C4-2B (cell line): Measurements from ENCODE around the gene PCBP4.
A peak's percentile ranks its signal among the peaks of the same experiment; 100 is the strongest.

ENCODE experiments used
- H3K27ac ChIP-seq: fragments of 450-650 bp; 2 replicates; pipeline ENCODE4 v1.5.1; 2017
- CTCF ChIP-seq: fragments of 450-650 bp; conservative IDR thresholded peaks from 2 replicates; pipeline ENCODE4 v1.5.1; 2017; ENCODE audit warnings: mild to moderate bottlenecking
- ZFX ChIP-seq: fragments of 450-650 bp; IDR thresholded peaks from 2 replicates; pipeline ENCODE4 v1.6.1; 2017

PCBP4 gene

GRCh38 chr3:52007291-52007690, 40.0 kb upstream of the PCBP4 start:
- TF ChIP-seq ZFX (no peak), CTCF (no peak)

DNA sequence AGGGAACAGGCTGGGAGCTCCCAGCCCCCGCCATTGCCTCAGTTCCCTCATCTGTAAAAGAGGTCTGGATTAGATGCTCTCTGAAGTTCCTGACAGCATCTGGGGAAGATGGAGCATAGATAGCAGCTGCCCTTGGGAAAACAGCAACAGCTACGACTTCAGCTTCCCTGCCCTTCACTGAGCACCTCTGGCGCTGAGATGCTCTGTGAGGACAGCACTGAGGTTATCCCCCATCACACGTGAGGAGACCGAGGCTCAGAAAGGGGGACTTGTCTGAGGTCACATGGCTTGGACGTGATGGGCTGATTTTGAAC, 39.5 kb upstream of the PCBP4 start:
- no peak for TF ChIP-seq CTCF
- no peak for TF ChIP-seq ZFX
- H3K27ac ChIP-seq: no peak overlapping the region

More at GRCh38 chr3:52007291-52007690, 40.0 kb upstream of the PCBP4 start:
- H3K27ac ChIP-seq: no peak overlapping the region

DNA sequence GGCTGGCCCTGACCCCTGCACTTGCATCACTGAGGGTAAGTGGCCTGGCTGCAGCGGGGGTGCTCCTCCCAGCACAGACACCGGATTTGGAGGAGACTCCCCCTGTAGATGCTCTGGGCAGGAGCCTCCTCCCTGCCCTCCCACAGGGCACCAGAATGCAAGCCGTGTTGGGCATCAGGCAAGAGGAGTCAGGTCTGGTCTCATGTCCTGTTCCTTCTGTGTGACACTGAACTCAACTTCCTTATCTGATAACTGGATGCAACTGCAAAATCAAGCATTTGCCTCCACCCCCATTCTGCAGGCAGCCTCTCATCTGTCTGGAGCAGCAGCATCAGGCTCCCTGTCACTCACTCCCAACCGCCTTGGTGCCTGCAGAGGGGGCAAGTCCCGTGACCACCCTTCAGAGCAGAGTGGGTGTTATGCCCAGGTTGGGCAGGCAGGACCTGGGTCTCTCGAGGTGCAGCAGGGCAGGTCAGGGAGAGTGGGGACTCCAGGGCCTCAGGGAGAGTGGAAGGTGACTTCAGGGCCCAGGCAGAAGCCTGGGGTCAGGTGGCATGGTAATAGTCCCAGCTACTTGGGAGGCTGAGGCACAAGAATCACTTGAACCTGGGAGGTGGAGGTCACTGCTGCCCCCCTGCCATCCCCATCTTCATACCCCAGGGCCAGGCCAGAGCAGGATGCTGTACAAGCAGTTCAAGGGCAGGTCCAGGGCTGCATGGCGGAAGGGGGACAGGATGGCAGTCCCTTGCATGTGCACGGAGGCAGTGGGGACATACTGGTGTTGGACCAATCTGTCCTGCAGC, 39.0 kb upstream of the PCBP4 start:
- TF ChIP-seq ZFX (no peak), CTCF (no peak)
- peak overlapping the region; percentile 23 for H3K27ac ChIP-seq

- TF ChIP-seq CTCF (no peak), ZFX (no peak)
- H3K27ac ChIP-seq: peak overlapping the region; percentile 23
These were observed 38.3 kb upstream of the PCBP4 start for GRCh38 chr3:52005571-52005986.

DNA sequence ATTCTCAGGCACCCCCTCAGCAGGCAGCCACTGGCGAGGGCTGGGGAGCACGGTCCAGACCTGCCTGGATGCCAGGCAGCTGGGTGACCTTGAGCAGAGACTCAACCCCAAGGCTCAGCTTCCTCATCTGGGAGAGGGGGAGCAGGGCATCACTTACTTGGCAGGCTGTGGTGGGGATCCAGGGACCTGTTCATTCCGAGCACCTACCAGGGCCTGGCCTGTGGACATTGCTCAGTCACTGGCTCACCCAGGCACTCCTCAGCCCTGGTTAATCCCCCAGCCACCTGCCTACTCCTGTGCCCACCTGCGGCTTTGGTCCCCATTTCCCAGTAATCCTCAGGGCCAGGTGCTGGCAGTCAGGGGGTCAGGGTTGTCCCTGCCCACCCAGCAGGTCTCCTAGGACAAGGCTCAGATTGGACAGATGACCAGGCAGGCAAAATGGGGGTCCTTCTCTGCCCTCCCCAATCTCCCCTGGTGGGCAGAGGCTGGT, 37.7 kb upstream of the PCBP4 start:
- peak overlapping the region; percentile 23 for H3K27ac ChIP-seq

GRCh38 chr3:52004163-52004787, 37.0 kb upstream of the PCBP4 start:
- no peak for TF ChIP-seq CTCF
- no peak overlapping the region for H3K27ac ChIP-seq

More for the DNA sequence above, 37.7 kb upstream of the PCBP4 start:
- TF ChIP-seq CTCF (no peak), ZFX (no peak)

GRCh38 chr3:52002748-52003147, 35.5 kb upstream of the PCBP4 start:
- TF ChIP-seq ZFX (no peak), CTCF (no peak)

More at GRCh38 chr3:52002748-52003147, 35.5 kb upstream of the PCBP4 start:
- no peak overlapping the region for H3K27ac ChIP-seq
